ENCODE data around the gene TMEM178B. TPM values are rescaled to one million over a fixed set of nuclear protein-coding genes. Genes with fewer than 3 reads are reported as not detected.
A peak's percentile ranks its signal among the peaks of the same experiment; 100 is the strongest.

The TMEM178B gene
- total RNA-seq, 2 experiments from 2014 or later = not detected

DNA sequence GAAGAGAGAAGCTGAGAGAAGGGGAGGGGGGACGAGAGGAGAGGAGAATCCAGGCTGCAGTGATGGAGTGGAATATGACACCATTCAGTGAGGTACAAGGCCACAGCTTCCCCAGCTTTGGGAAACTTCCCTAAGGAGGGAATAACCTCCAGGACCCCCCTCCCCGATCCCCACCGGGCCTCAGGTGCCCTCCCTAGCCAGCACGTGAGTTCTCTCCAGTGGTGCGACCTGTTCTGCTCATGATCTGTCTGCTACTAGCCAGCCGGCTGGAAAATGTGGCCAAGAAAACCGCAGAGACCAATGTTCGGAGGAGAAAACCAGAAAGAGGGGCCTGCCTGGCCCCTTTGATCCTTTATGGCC lies 437.4 kb downstream of the TMEM178B start:
- H3K27me3 Mint-ChIP-seq = peaks cover 76% of the 10 kb centered on the region
- peaks cover 11% of the 10 kb centered on the region for H3K4me1 Mint-ChIP-seq (ENCODE audit: low read depth)
- Histone ChIP-seq H3K27me3 (ENCODE audit: control insufficient read depth in 1 of 2, insufficient read depth in 2 of 2, low read length in 2 of 2) (peaks cover 24 to 28% of the 10 kb centered on the region in 2 experiments), H3K27ac (ENCODE audit: low read depth in 1 of 2, low read length in 2 of 2) (no peak overlapping the region), H3K4me1 (ENCODE audit: insufficient read depth, low read length) (peaks cover 11% of the 10 kb centered on the region), H3K9me3 (ENCODE audit: control insufficient read depth in 1 of 2, insufficient read depth in 1 of 2, low read length in 2 of 2) (peaks cover 0 to 3% of the 10 kb centered on the region in 2 experiments), H3K36me3 (ENCODE audit: insufficient read depth, low read length) (no peaks in the 10 kb centered on the region), H3K4me3 (ENCODE audit: low read length) (peak overlapping the region; percentile 38)
- no peak overlapping the region for H3K27ac Mint-ChIP-seq
- intact Hi-C loops (cut with DNase I, micrococcal nuclease) = no loop called here
- H3K4me3 Mint-ChIP-seq = no peak overlapping the region
- H3K9me3 Mint-ChIP-seq = peaks cover 5% of the 10 kb centered on the region
- TF ChIP-seq CTCF (IDR thresholded peaks at IDR 0.05) = no peak
- no peak for ATAC-seq (ENCODE audit: poor library complexity)
- POLR2A ChIA-PET = no interaction called here
- no peaks in the 10 kb centered on the region for H3K36me3 Mint-ChIP-seq (ENCODE audit: low read depth)
- CTCF ChIA-PET = no interaction called here
- no peak for DNase-seq

GRCh38 chr7:141511676-141512396 lies 438.0 kb downstream of the TMEM178B start:
- DNase-seq = no peak
- no peaks in the 10 kb centered on the region for H3K36me3 Mint-ChIP-seq (ENCODE audit: low read depth)
- Histone ChIP-seq H3K36me3 (ENCODE audit: insufficient read depth, low read length) (no peaks in the 10 kb centered on the region), H3K9me3 (ENCODE audit: control insufficient read depth in 1 of 2, insufficient read depth in 1 of 2, low read length in 2 of 2) (peaks cover 0 to 3% of the 10 kb centered on the region in 2 experiments), H3K4me1 (ENCODE audit: insufficient read depth, low read length) (peaks cover 11% of the 10 kb centered on the region), H3K27me3 (ENCODE audit: control insufficient read depth in 1 of 2, insufficient read depth in 2 of 2, low read length in 2 of 2) (peaks cover 24 to 28% of the 10 kb centered on the region in 2 experiments), H3K27ac (ENCODE audit: low read depth in 1 of 2, low read length in 2 of 2) (no peak overlapping the region), H3K4me3 (ENCODE audit: low read length) (peak overlapping the region; percentile 38)
- peaks cover 5% of the 10 kb centered on the region for H3K9me3 Mint-ChIP-seq
- H3K4me1 Mint-ChIP-seq (ENCODE audit: low read depth) = peaks cover 11% of the 10 kb centered on the region
- H3K27ac Mint-ChIP-seq = no peak overlapping the region
- H3K4me3 Mint-ChIP-seq = peak overlapping the region; percentile 44
- no peak for TF ChIP-seq CTCF (IDR thresholded peaks at IDR 0.05)
- ChIA-PET CTCF (no interaction called here), POLR2A (no interaction called here)
- intact Hi-C loops (cut with DNase I, micrococcal nuclease) = no loop called here
- no peak for ATAC-seq (ENCODE audit: poor library complexity)
- H3K27me3 Mint-ChIP-seq = peaks cover 79% of the 10 kb centered on the region

- TF ChIP-seq CTCF (IDR thresholded peaks at IDR 0.05) = no peak
- Histone ChIP-seq H3K9me3 (ENCODE audit: control insufficient read depth in 1 of 2, insufficient read depth in 1 of 2, low read length in 2 of 2) (peaks cover 0 to 3% of the 10 kb centered on the region in 2 experiments), H3K36me3 (ENCODE audit: insufficient read depth, low read length) (no peaks in the 10 kb centered on the region), H3K4me3 (ENCODE audit: low read length) (no peak overlapping the region), H3K27ac (ENCODE audit: low read depth in 1 of 2, low read length in 2 of 2) (no peak overlapping the region), H3K4me1 (ENCODE audit: insufficient read depth, low read length) (peaks cover 11% of the 10 kb centered on the region), H3K27me3 (ENCODE audit: control insufficient read depth in 1 of 2, insufficient read depth in 2 of 2, low read length in 2 of 2) (peaks cover 24 to 28% of the 10 kb centered on the region in 2 experiments)
- peaks cover 5% of the 10 kb centered on the region for H3K9me3 Mint-ChIP-seq
- H3K4me3 Mint-ChIP-seq = peak overlapping the region; percentile 44
- ATAC-seq (ENCODE audit: poor library complexity) (no peak), DNase-seq (no peak)
- ChIA-PET CTCF (no interaction called here), POLR2A (no interaction called here)
- H3K27me3 Mint-ChIP-seq = peaks cover 86% of the 10 kb centered on the region
- intact Hi-C loops (cut with DNase I, micrococcal nuclease) = no loop called here
- H3K36me3 Mint-ChIP-seq (ENCODE audit: low read depth) = no peaks in the 10 kb centered on the region
- peaks cover 11% of the 10 kb centered on the region for H3K4me1 Mint-ChIP-seq (ENCODE audit: low read depth)
- no peak overlapping the region for H3K27ac Mint-ChIP-seq
These were observed 438.7 kb downstream of the TMEM178B start for GRCh38 chr7:141512597-141512996.

All from CD4-positive, alpha-beta T cell (primary cell).